ENCODE results near the gene CEP128.

The CEP128 gene

DNA sequence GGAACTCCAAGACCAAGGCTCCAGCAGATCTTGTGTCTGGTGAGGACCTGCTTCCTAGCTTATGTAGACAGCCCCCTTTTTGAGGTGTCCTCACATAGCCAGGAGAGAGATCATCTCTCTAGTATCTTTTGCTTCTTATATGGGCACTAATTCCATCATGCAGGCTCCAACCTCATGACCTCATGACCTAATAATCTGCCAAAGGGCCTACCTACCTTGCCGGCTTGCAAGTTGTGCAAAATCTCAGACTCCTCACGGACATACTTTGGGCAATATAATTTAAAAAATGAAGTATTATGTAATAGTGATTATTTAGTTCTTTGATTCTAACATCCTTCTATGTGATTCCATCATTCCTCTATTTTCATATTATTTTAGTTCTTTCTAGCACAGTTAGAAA lies 397.2 kb downstream of the CEP128 start:
- H3K9me3 Mint-ChIP-seq = peaks cover 13% of the 10 kb centered on the region
- no peaks in the 10 kb centered on the region for H3K27me3 Mint-ChIP-seq
- H3K36me3 Mint-ChIP-seq (ENCODE audit: low read depth) = peaks cover 7% of the 10 kb centered on the region
- H3K27ac Mint-ChIP-seq = no peak overlapping the region
- no peak overlapping the region for H3K4me3 Mint-ChIP-seq
- DNase-seq = no peak
- H3K4me1 Mint-ChIP-seq (ENCODE audit: low read depth) = no peaks in the 10 kb centered on the region

GRCh38 chr14:80543211-80543610 lies 398.3 kb downstream of the CEP128 start:
- Mint-ChIP-seq H3K9me3 (peaks cover 13% of the 10 kb centered on the region), H3K4me1 (ENCODE audit: low read depth) (no peaks in the 10 kb centered on the region), H3K36me3 (ENCODE audit: low read depth) (peaks cover 7% of the 10 kb centered on the region), H3K27ac (no peak overlapping the region), H3K4me3 (no peak overlapping the region), H3K27me3 (no peaks in the 10 kb centered on the region)
- DNase-seq = no peak

- H3K4me1 Mint-ChIP-seq (ENCODE audit: low read depth) = no peaks in the 10 kb centered on the region
- no peak overlapping the region for H3K27ac Mint-ChIP-seq
- no peak overlapping the region for H3K4me3 Mint-ChIP-seq
- peaks cover 7% of the 10 kb centered on the region for H3K36me3 Mint-ChIP-seq (ENCODE audit: low read depth)
- DNase-seq = no peak
- H3K27me3 Mint-ChIP-seq = no peaks in the 10 kb centered on the region
- H3K9me3 Mint-ChIP-seq = peaks cover 13% of the 10 kb centered on the region
Observed at GRCh38 chr14:80538633-80539375, 402.7 kb downstream of the CEP128 start.

- Mint-ChIP-seq H3K4me1 (ENCODE audit: low read depth) (no peaks in the 10 kb centered on the region), H3K4me3 (no peak overlapping the region), H3K9me3 (peaks cover 13% of the 10 kb centered on the region), H3K27me3 (no peaks in the 10 kb centered on the region), H3K27ac (no peak overlapping the region), H3K36me3 (ENCODE audit: low read depth) (peaks cover 7% of the 10 kb centered on the region)
- no peak for DNase-seq
Observed at GRCh38 chr14:80537626-80538025, 403.9 kb downstream of the CEP128 start.

DNA sequence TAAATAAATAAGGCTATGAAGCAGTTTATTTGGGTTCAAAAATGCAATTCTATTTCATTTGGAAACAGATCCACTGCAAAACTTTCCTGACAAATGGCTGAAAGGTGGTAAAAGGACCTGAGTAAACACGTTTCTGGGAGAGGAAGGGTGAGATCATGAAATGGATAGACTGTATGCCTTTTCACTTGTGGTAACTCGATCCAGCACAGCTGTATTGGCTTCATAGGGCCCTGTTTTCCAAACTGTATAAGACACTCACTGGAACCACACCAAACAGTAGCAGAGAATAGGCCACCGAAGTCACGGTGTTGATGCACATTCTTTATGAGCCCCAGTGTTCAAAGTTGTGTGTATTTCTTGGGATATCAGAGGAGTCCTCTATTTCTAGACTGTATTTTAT lies 405.1 kb downstream of the CEP128 start:
- Mint-ChIP-seq H3K4me3 (no peak overlapping the region), H3K4me1 (ENCODE audit: low read depth) (no peaks in the 10 kb centered on the region), H3K27ac (no peak overlapping the region), H3K27me3 (no peaks in the 10 kb centered on the region), H3K9me3 (peaks cover 10% of the 10 kb centered on the region), H3K36me3 (ENCODE audit: low read depth) (peaks cover 7% of the 10 kb centered on the region)
- no peak for DNase-seq

DNA sequence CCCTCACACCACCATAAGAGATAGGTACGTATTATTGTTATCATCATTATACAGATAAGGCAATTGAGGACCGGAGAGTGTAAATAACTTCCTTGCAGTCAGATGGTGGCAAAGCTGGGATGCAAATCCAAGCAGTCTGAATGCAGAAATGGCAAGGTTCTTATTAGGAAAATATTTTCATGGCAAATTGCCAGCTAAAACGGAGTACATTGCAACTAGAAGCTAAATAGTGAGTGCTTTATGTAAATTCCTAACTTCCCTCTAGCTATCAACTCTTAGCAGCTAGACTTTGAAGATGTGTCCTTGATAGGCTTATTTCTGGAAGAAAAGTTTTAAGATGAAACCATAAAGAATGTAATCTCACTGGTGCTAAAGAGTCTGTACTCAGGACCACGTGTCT lies 406.4 kb downstream of the CEP128 start:
- Mint-ChIP-seq H3K9me3 (peaks cover 5% of the 10 kb centered on the region), H3K4me1 (ENCODE audit: low read depth) (no peaks in the 10 kb centered on the region), H3K27ac (no peak overlapping the region), H3K36me3 (ENCODE audit: low read depth) (peaks cover 9% of the 10 kb centered on the region), H3K4me3 (no peak overlapping the region), H3K27me3 (no peaks in the 10 kb centered on the region)
- no peak for DNase-seq

DNA sequence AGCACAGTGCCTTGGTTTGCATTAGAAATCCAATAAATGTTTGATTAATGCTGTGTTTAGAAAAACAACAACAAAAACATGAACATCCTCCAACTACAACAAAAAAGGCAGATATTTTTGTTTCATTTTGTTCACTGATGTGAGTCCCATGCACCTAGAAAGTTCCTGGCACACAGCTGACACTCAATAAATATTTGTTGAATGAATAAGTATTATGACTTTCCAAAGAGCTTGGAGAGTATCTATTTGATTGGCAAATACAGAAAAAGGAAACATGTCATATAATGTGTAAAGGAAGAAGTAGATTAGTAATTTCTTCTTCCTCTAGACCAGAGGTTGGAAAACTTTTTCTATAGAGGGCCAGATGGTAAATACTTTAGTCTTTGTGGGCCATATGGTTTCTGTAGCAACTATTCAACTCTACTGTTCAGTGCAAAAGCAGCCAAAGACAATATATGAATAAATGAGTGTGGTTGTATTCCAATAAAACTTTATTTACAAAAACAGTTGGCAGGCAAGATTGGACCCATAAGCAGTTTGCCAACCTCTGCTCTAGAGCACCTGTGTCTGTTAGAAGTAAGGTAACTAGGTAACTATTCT lies 417.9 kb downstream of the CEP128 start:
- no peak for DNase-seq

GRCh38 chr14:80522936-80523335 lies 418.6 kb downstream of the CEP128 start:
- H3K4me3 Mint-ChIP-seq = no peak overlapping the region
- H3K4me1 Mint-ChIP-seq (ENCODE audit: low read depth) = no peaks in the 10 kb centered on the region
- peaks cover 2% of the 10 kb centered on the region for H3K9me3 Mint-ChIP-seq
- peaks cover 71% of the 10 kb centered on the region for H3K36me3 Mint-ChIP-seq (ENCODE audit: low read depth)
- no peak overlapping the region for H3K27ac Mint-ChIP-seq
- H3K27me3 Mint-ChIP-seq = no peaks in the 10 kb centered on the region
- no peak for DNase-seq

More for the DNA sequence above, 417.9 kb downstream of the CEP128 start:
- Mint-ChIP-seq H3K27ac (no peak overlapping the region), H3K4me3 (no peak overlapping the region), H3K9me3 (no peaks in the 10 kb centered on the region), H3K36me3 (ENCODE audit: low read depth) (peaks cover 64% of the 10 kb centered on the region), H3K27me3 (no peaks in the 10 kb centered on the region), H3K4me1 (ENCODE audit: low read depth) (no peaks in the 10 kb centered on the region)

GRCh38 chr14:80522411-80522810 lies 419.1 kb downstream of the CEP128 start:
- no peak overlapping the region for H3K27ac Mint-ChIP-seq
- peaks cover 5% of the 10 kb centered on the region for H3K9me3 Mint-ChIP-seq
- H3K27me3 Mint-ChIP-seq = no peaks in the 10 kb centered on the region
- H3K4me1 Mint-ChIP-seq (ENCODE audit: low read depth) = no peaks in the 10 kb centered on the region
- no peak overlapping the region for H3K4me3 Mint-ChIP-seq
- H3K36me3 Mint-ChIP-seq (ENCODE audit: low read depth) = peaks cover 73% of the 10 kb centered on the region
- DNase-seq = no peak

DNA sequence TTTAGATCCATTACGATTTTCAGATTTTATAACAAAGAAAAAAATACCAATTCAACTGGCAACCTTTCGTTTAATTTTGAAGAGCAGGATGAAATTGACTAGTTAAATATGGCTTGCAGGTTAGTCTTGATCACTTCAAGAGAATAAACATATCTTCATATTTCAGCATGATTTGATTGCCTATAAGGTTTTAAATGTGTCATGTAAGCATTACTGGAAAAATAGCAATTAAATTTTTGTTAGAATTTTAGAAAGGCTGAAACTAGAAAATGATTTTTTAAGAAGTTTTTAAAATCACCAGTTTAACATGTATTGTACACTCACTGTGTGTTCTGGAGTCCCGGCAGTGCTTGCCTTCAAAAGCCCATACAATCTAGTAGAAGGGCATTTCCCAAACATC lies 420.1 kb downstream of the CEP128 start:
- Mint-ChIP-seq H3K4me1 (ENCODE audit: low read depth) (no peaks in the 10 kb centered on the region), H3K4me3 (no peak overlapping the region), H3K27me3 (no peaks in the 10 kb centered on the region), H3K27ac (no peak overlapping the region), H3K36me3 (ENCODE audit: low read depth) (peaks cover 77% of the 10 kb centered on the region), H3K9me3 (peaks cover 5% of the 10 kb centered on the region)
- DNase-seq = no peak

- H3K27me3 Mint-ChIP-seq = no peaks in the 10 kb centered on the region
- no peak overlapping the region for H3K27ac Mint-ChIP-seq
- H3K9me3 Mint-ChIP-seq = peaks cover 16% of the 10 kb centered on the region
- peaks cover 81% of the 10 kb centered on the region for H3K36me3 Mint-ChIP-seq (ENCODE audit: low read depth)
- no peaks in the 10 kb centered on the region for H3K4me1 Mint-ChIP-seq (ENCODE audit: low read depth)
- H3K4me3 Mint-ChIP-seq = no peak overlapping the region
- DNase-seq = no peak
Observed at GRCh38 chr14:80519002-80519401, 422.5 kb downstream of the CEP128 start.

DNA sequence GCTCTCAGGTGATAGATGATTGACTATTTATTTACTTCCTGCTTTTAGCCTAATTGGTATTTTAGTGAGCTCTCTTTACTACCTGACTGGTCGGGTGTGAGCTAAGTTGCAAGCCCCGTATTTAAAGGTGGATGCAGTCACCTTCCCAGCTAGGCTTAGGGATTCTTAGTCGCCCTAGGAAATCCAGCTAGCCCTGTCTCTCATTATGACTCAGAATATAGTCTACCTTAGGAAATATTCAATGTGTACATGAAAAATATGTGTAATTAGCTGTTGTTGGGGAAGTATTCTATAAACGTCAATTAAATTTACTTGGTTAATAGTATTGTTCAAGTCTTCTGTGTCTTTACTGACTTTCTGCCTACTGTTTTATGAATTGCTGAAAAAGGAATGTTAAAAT lies 423.4 kb downstream of the CEP128 start:
- Mint-ChIP-seq H3K27ac (no peak overlapping the region), H3K4me1 (ENCODE audit: low read depth) (no peaks in the 10 kb centered on the region), H3K27me3 (no peaks in the 10 kb centered on the region), H3K9me3 (peaks cover 24% of the 10 kb centered on the region), H3K36me3 (ENCODE audit: low read depth) (peaks cover 81% of the 10 kb centered on the region), H3K4me3 (no peak overlapping the region)
- no peak for DNase-seq

DNA sequence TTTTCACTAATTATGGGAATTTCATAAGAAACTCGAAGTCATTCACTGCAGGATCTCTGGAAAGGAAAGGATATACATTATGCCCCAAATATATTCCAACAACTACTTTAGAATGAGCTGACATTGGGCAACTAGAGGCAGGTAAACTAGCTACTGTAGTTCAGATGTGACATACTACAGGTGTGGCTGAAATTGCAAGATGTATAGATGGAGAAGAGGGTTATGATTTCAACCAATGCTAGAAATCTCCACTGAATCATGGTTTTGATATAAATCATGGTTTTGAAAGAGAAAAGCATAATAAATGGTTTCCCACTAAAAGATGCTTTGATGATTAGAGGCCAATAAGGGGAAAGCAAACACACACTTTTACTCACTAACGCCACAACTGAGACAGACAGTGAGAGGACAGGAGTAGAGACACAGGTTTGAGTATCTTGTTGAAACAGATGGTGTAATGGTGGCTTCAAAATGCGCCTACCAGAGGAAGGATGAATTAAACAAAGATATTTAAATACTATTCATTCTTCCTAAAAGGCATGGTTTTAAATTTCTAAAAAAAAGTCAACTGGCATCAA lies 434.2 kb downstream of the CEP128 start:
- H3K27ac Mint-ChIP-seq = no peak overlapping the region
- no peaks in the 10 kb centered on the region for H3K27me3 Mint-ChIP-seq
- peaks cover 1% of the 10 kb centered on the region for H3K4me1 Mint-ChIP-seq (ENCODE audit: low read depth)

GRCh38 chr14:80504781-80505180 lies 436.8 kb downstream of the CEP128 start:
- H3K27me3 Mint-ChIP-seq = no peaks in the 10 kb centered on the region
- no peaks in the 10 kb centered on the region for H3K9me3 Mint-ChIP-seq
- H3K36me3 Mint-ChIP-seq (ENCODE audit: low read depth) = peaks cover 19% of the 10 kb centered on the region
- H3K4me3 Mint-ChIP-seq = no peak overlapping the region
- H3K4me1 Mint-ChIP-seq (ENCODE audit: low read depth) = peaks cover 1% of the 10 kb centered on the region
- no peak for DNase-seq
- H3K27ac Mint-ChIP-seq = no peak overlapping the region

More for the DNA sequence above, 434.2 kb downstream of the CEP128 start:
- Mint-ChIP-seq H3K9me3 (peaks cover 4% of the 10 kb centered on the region), H3K36me3 (ENCODE audit: low read depth) (peaks cover 11% of the 10 kb centered on the region), H3K4me3 (no peak overlapping the region)
- no peak for DNase-seq

DNA sequence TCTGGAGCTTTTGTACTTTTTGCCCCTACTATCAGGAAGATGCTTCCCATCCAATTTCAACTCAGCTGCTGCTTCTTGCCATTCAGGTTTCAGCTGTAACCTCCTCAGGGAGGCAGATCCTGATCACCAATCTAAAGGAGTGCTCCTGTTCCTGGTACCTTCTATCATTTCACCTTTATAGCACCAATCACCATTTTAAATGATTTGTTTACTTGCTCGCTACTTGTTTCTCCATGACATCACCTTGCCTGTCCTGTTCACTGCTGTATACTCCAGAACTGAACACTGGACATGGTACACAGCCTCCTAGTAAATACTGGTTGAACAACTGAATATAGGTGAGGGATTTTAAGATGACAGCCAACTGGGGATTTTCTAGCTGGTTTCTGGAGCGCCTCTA lies 443.0 kb downstream of the CEP128 start:
- Mint-ChIP-seq H3K4me1 (ENCODE audit: low read depth) (no peaks in the 10 kb centered on the region), H3K4me3 (no peak overlapping the region), H3K9me3 (no peaks in the 10 kb centered on the region), H3K27me3 (no peaks in the 10 kb centered on the region), H3K36me3 (ENCODE audit: low read depth) (peaks cover 10% of the 10 kb centered on the region), H3K27ac (no peak overlapping the region)
- DNase-seq = no peak
